ENCODE results near the gene TEAD4.

Gene TEAD4

DNA sequence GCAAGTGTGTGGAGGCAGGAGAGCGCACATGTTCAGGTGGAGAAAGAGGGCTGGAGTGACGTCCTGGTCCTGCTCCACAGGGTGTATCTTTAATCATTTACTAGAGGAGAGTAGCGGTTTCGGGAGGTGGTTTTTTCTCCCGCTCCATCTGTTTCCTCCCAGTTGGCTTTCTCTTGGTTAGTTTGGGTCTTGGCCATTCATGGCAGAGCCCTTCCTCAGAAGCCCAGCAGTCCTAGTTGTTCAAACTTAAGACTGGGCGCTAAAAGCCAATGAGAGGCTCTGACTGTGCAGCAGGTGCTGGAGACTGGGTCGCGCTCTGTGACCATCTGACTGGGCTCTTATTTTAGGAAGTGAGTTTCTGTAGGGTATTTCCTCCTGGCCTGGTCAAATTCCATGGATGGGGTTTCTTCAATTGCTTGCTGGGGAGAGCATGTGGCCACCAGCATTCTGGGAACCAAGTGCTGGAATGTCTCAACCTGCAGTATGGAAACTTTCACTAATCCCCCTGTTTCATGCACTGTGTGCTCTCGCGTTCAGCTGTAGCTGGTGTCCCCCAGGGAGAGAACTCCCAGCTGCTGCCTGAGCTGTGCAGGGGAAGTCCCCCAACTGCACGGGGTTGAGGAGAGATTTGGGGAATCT is 90.5 kb downstream of the TEAD4 start:
- no peaks in the 10 kb centered on the region for H3F3A ChIP-seq (ENCODE audit: insufficient read depth)
- H3K27ac ChIP-seq (ENCODE audit: low read depth, low read length) = no peak overlapping the region
- no peaks in the 10 kb centered on the region for H3K9me2 ChIP-seq (replicated peaks; ENCODE audit: insufficient read depth, low read length)
- no peak overlapping the region for H3K4me2 ChIP-seq (ENCODE audit: low read depth, low read length, poor library complexity, severe bottlenecking)
- no peak overlapping the region for H3K9ac ChIP-seq (ENCODE audit: low read length)
- H3K4me3 ChIP-seq (ENCODE audit: insufficient read depth, low read length, poor library complexity, severe bottlenecking) = no peak overlapping the region
- TF ChIP-seq EZH2phosphoT487 (conservative IDR thresholded peaks at IDR 0.05; ENCODE audit: low read length) = no peak
- TF ChIP-seq, protein P1, sequence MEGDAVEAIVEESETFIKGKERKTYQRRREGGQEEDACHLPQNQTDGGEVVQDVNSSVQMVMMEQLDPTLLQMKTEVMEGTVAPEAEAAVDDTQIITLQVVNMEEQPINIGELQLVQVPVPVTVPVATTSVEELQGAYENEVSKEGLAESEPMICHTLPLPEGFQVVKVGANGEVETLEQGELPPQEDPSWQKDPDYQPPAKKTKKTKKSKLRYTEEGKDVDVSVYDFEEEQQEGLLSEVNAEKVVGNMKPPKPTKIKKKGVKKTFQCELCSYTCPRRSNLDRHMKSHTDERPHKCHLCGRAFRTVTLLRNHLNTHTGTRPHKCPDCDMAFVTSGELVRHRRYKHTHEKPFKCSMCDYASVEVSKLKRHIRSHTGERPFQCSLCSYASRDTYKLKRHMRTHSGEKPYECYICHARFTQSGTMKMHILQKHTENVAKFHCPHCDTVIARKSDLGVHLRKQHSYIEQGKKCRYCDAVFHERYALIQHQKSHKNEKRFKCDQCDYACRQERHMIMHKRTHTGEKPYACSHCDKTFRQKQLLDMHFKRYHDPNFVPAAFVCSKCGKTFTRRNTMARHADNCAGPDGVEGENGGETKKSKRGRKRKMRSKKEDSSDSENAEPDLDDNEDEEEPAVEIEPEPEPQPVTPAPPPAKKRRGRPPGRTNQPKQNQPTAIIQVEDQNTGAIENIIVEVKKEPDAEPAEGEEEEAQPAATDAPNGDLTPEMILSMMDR (IDR thresholded peaks at IDR 0.05; ENCODE audit: insufficient read depth, low read length, poor library complexity, severe bottlenecking) = no peak
- no peaks in the 10 kb centered on the region for H3K79me2 ChIP-seq (ENCODE audit: insufficient read depth, low read length)
- no peak overlapping the region for H2AFZ ChIP-seq (ENCODE audit: low read depth, low read length, severe bottlenecking)
- no peaks in the 10 kb centered on the region for H4K20me1 ChIP-seq (ENCODE audit: low read depth, low read length)
- no peaks in the 10 kb centered on the region for H3K9me3 ChIP-seq (ENCODE audit: insufficient read depth, low read length)
- no peaks in the 10 kb centered on the region for H3K27me3 ChIP-seq (ENCODE audit: low read length)
- H3K36me3 ChIP-seq (ENCODE audit: low read length) = no peaks in the 10 kb centered on the region

DNA sequence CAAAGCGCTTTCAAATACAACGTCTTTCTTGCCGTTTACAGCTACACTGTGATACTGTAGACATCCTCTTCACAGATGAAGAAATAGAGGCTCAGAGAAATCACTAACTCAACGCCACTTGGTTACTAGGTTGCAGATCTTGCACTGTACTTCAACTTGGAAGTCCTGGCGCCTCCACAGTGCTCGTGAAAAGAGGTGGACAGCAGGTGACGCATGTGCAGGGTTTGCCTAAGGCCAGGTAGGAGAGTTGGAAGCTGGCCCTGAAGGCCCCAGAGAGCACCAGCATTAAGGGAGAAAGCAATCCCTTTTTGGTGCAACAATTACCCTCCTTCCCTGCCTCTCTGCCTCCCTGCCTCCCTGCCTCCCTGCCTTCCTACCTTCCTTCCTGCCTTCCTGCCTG is 95.2 kb downstream of the TEAD4 start:
- H4K20me1 ChIP-seq (ENCODE audit: low read depth, low read length) = no peaks in the 10 kb centered on the region
- no peak overlapping the region for H3K4me3 ChIP-seq (ENCODE audit: insufficient read depth, low read length, poor library complexity, severe bottlenecking)
- no peak overlapping the region for H2AFZ ChIP-seq (ENCODE audit: low read depth, low read length, severe bottlenecking)
- H3K9me3 ChIP-seq (ENCODE audit: insufficient read depth, low read length) = no peaks in the 10 kb centered on the region
- H3K27ac ChIP-seq (ENCODE audit: low read depth, low read length) = no peak overlapping the region
- no peaks in the 10 kb centered on the region for H3K27me3 ChIP-seq (ENCODE audit: low read length)
- H3K36me3 ChIP-seq (ENCODE audit: low read length) = no peaks in the 10 kb centered on the region
- no peaks in the 10 kb centered on the region for H3K79me2 ChIP-seq (ENCODE audit: insufficient read depth, low read length)
- TF ChIP-seq, protein P1 (IDR thresholded peaks at IDR 0.05; ENCODE audit: insufficient read depth, low read length, poor library complexity, severe bottlenecking) = no peak
- TF ChIP-seq EZH2phosphoT487 (conservative IDR thresholded peaks at IDR 0.05; ENCODE audit: low read length) = no peak
- no peak overlapping the region for H3K9ac ChIP-seq (ENCODE audit: low read length)
- no peaks in the 10 kb centered on the region for H3K9me2 ChIP-seq (replicated peaks; ENCODE audit: insufficient read depth, low read length)
- H3K4me2 ChIP-seq (ENCODE audit: low read depth, low read length, poor library complexity, severe bottlenecking) = no peak overlapping the region
- H3F3A ChIP-seq (ENCODE audit: insufficient read depth) = no peaks in the 10 kb centered on the region

DNA sequence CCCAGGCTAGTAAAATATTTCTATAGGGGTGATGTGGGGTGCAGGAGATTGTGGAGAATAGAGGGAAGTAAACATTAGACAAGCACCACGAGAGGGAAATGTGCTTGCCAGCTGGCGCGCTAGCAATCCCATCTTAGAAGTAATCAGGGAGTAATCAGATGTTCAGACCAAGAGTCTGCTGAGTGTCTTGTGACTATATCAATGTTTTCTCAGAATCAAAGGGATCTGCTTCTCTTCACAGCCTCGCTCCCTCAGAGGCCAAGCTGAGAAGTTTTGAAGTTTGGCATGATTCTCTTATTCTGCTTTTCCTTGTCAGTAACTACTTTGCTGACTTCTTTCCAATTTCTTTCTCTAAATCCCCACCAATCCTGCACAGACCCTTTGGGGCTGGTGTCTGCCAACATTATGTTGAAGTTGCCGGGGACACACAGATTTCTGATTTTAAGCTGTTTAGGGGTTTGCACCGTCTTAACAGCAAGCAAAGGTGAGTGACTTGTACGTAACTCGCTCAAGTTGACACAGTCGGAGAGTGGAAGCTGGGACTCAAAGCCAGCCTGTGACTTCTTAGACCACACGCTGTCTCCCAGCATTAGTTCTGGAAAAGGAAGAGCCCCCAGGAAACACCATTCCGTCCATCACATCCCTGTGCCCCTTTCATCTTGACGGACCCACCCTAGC is 96.0 kb downstream of the TEAD4 start:
- H4K20me1 ChIP-seq (ENCODE audit: low read depth, low read length) = no peaks in the 10 kb centered on the region
- H3K9ac ChIP-seq (ENCODE audit: low read length) = no peak overlapping the region
- no peaks in the 10 kb centered on the region for H3K9me3 ChIP-seq (ENCODE audit: insufficient read depth, low read length)
- H3K27me3 ChIP-seq (ENCODE audit: low read length) = no peaks in the 10 kb centered on the region
- no peaks in the 10 kb centered on the region for H3K9me2 ChIP-seq (replicated peaks; ENCODE audit: insufficient read depth, low read length)
- no peak overlapping the region for H3K4me2 ChIP-seq (ENCODE audit: low read depth, low read length, poor library complexity, severe bottlenecking)
- H3K4me3 ChIP-seq (ENCODE audit: insufficient read depth, low read length, poor library complexity, severe bottlenecking) = no peak overlapping the region
- no peak overlapping the region for H2AFZ ChIP-seq (ENCODE audit: low read depth, low read length, severe bottlenecking)
- no peak for TF ChIP-seq EZH2phosphoT487 (conservative IDR thresholded peaks at IDR 0.05; ENCODE audit: low read length)
- TF ChIP-seq, protein P1 (IDR thresholded peaks at IDR 0.05; ENCODE audit: insufficient read depth, low read length, poor library complexity, severe bottlenecking) = no peak
- H3F3A ChIP-seq (ENCODE audit: insufficient read depth) = no peaks in the 10 kb centered on the region
- H3K27ac ChIP-seq (ENCODE audit: low read depth, low read length) = no peak overlapping the region
- H3K36me3 ChIP-seq (ENCODE audit: low read length) = no peaks in the 10 kb centered on the region
- no peaks in the 10 kb centered on the region for H3K79me2 ChIP-seq (ENCODE audit: insufficient read depth, low read length)
